GM12878 (cell line): ENCODE results near the gene RPL3. TPM values are rescaled to one million over a fixed set of nuclear protein-coding genes. Genes with fewer than 3 reads are reported as not detected.

Source experiments
- ATAC-seq: fragments of 200-7000 bp; cut with Tn5 transposase; 3 replicates; pipeline ENCODE4 v1.9.1; 2020; ENCODE audit warnings: mild to moderate bottlenecking, moderate library complexity
- BruUV-seq: library from RNA; stranded (reverse); fragments of 400-500 nt; replicated peaks from 2 replicates; lab custom pipeline; 2021; lab: Mats Ljungman, UMichigan
- CTCF ChIA-PET: fragments of 300-600 bp; sonication (Branson Sonifier 250); formaldehyde crosslinking; extraction: SDS; loops from one replicate; lab custom pipeline; 2021; ENCODE audit warnings: inconsistent platforms; lab: Yijun Ruan, JAX
- POLR2A ChIA-PET: fragments of 350-600 bp; formaldehyde crosslinking; extraction: SDS; loops from one replicate; lab custom pipeline; 2021; ENCODE audit warnings: inconsistent platforms; lab: Charles Lee
- RAD21 ChIA-PET: fragments of 300-600 bp; sonication (Branson Sonifier 250); formaldehyde crosslinking; loops from one replicate; lab custom pipeline; 2023; ENCODE audit warnings: antibody characterized with exemption; ENCODE audit not compliant: unreplicated experiment; lab: Charles Lee
- SMC1A ChIA-PET: fragments of 300-600 bp; sonication (Branson Sonifier 250); formaldehyde crosslinking; loops from one replicate; lab custom pipeline; 2023; ENCODE audit not compliant: unreplicated experiment, uncharacterized antibody; lab: Charles Lee
- DNase-seq: peaks from one replicate; pipeline ENCODE4 v3.0.0-alpha.2; 2011; ENCODE audit warnings: low read depth, low spot score
- FAIRE-seq: peaks from 3 replicates; lab custom pipeline; 2011; peaks lifted over from hg19 to GRCh38; lab: Jason Lieb, UNC
- H2AFZ ChIP-seq: 2 replicates; pipeline ENCODE4 v1.6.0; 2011; ENCODE audit warnings: low read depth, low read length, control low read depth; ENCODE audit not compliant: control insufficient read depth
- H3K27ac ChIP-seq: 2 replicates; pipeline ENCODE4 v1.5.1; 2011; ENCODE audit warnings: control low read depth; ENCODE audit not compliant: control insufficient read depth, insufficient read depth
- H3K27me3 ChIP-seq, 2 experiments: replicated peaks in 1 of 2; 2 replicates each; pipeline versions ENCODE4 v1.6.0 to v1.6.1; 2011; ENCODE audit warnings: low read length in 1 of 2; ENCODE audit not compliant: control insufficient read depth in 2 of 2, insufficient read depth in 2 of 2
- H3K36me3 ChIP-seq, 2 experiments: 2 replicates each; pipeline ENCODE4 v1.5.1; 2011; ENCODE audit warnings: low read length in 1 of 2; ENCODE audit not compliant: control insufficient read depth in 2 of 2, insufficient read depth in 2 of 2
- H3K4me1 ChIP-seq: 2 replicates; pipeline ENCODE4 v1.6.1; 2011; ENCODE audit warnings: mild to moderate bottlenecking, low read length, moderate library complexity, mixed read lengths; ENCODE audit not compliant: control insufficient read depth, insufficient read depth
- H3K4me2 ChIP-seq: 2 replicates; pipeline ENCODE4 v1.6.0; 2011; ENCODE audit warnings: control low read depth; ENCODE audit not compliant: control insufficient read depth, insufficient read depth
- H3K4me3 ChIP-seq: fragments of 200-600 bp; sonication (generic); 2 replicates; pipeline ENCODE4 v1.5.1; 2016
- H3K79me2 ChIP-seq: 2 replicates; pipeline ENCODE4 v1.6.0; 2011; ENCODE audit warnings: low read length; ENCODE audit not compliant: control insufficient read depth, insufficient read depth
- H3K9ac ChIP-seq: 2 replicates; pipeline ENCODE4 v1.8.0; 2011; ENCODE audit warnings: low read length, control low read depth, mixed read lengths; ENCODE audit not compliant: control insufficient read depth, insufficient read depth
- H3K9me3 ChIP-seq: replicated peaks from 3 replicates; pipeline ENCODE4 v1.5.1; 2011; ENCODE audit warnings: mild to moderate bottlenecking, low read length; ENCODE audit not compliant: control insufficient read depth, insufficient read depth
- H4K20me1 ChIP-seq: 2 replicates; pipeline ENCODE4 v1.6.0; 2011; ENCODE audit not compliant: control insufficient read depth, insufficient read depth
- BCL11A ChIP-seq: IDR thresholded peaks from 2 replicates; pipeline ENCODE4 v1.6.1; 2011; ENCODE audit warnings: low read depth, low read length
- CBX3 ChIP-seq: fragments of 200-600 bp; sonication (generic); IDR thresholded peaks from 2 replicates; pipeline ENCODE4 v1.6.1; 2016; ENCODE audit warnings: low read depth, borderline replicate concordance
- CBX5 ChIP-seq: sonication (generic); IDR thresholded peaks from 2 replicates; pipeline ENCODE4 v1.6.1; 2016; ENCODE audit warnings: low read depth, moderate library complexity, mild to moderate bottlenecking, inconsistent platforms
- GABPA ChIP-seq: IDR thresholded peaks from 2 replicates; pipeline ENCODE4 v1.6.1; 2014; ENCODE audit warnings: antibody characterized with exemption, low read depth, mild to moderate bottlenecking, inconsistent platforms
- IRF5 ChIP-seq: fragments of 450-650 bp; IDR thresholded peaks from 2 replicates; pipeline ENCODE4 v1.6.1; 2017; ENCODE audit warnings: borderline replicate concordance
- PBX3 ChIP-seq: IDR thresholded peaks from 2 replicates; pipeline ENCODE4 v1.6.1; 2011; ENCODE audit warnings: mild to moderate bottlenecking, low read depth, low read length, moderate library complexity; ENCODE audit not compliant: insufficient replicate concordance
- RBBP5 ChIP-seq: fragments of 200-600 bp; sonication (generic); conservative IDR thresholded peaks from 2 replicates; pipeline ENCODE4 v1.6.1; 2016
- RCOR1 ChIP-seq: conservative IDR thresholded peaks from 2 replicates; pipeline ENCODE4 v1.6.1; 2012; ENCODE audit warnings: low read depth, low read length, improper control_type of control experiment
- RELA ChIP-seq: fragments of 450-650 bp; IDR thresholded peaks from 2 replicates; pipeline ENCODE4 v1.8.0; 2014; ENCODE audit warnings: borderline replicate concordance; ENCODE audit not compliant: partially characterized antibody
- RUNX3 ChIP-seq: IDR thresholded peaks from 2 replicates; pipeline ENCODE4 v1.6.1; 2012; ENCODE audit warnings: low read length, inconsistent platforms
- SIN3A ChIP-seq: IDR thresholded peaks from 2 replicates; pipeline ENCODE4 v1.6.1; 2012; ENCODE audit warnings: low read depth, low read length, improper control_type of control experiment
- ZBED1 ChIP-seq: IDR thresholded peaks from 2 replicates; pipeline ENCODE4 v1.6.1; 2016; ENCODE audit warnings: borderline replicate concordance
- ZBTB11 ChIP-seq: fragments of 450-650 bp; formaldehyde crosslinking; IDR thresholded peaks from 2 replicates; pipeline ENCODE4 v1.5.0; 2022; ENCODE audit warnings: mild to moderate bottlenecking, missing genetic modification characterization
- ZNF207 ChIP-seq: fragments of 450-650 bp; IDR thresholded peaks from 2 replicates; pipeline ENCODE4 v1.6.1; 2014; ENCODE audit warnings: antibody characterized with exemption, mild to moderate bottlenecking, borderline replicate concordance
- WGBS: methylation state at CpG from one replicate; pipeline ENCODE4 v1.1.6; 2016; ENCODE audit warnings: low lambda C conversion rate; ENCODE audit not compliant: insufficient replicate concordance, insufficient coverage; ENCODE audit errors: missing lambda C conversion rate; 5-methylcytosine and 5-hydroxymethylcytosine counted together
- in situ Hi-C: fragments of 300-500 bp; cut with MboI; formaldehyde crosslinking; loops from 9 replicates; pipeline ENCODE4 v1.14.3; 2018; ENCODE audit warnings: mixed read lengths
- intact Hi-C: fragments of 100-400 bp; cut with micrococcal nuclease; formaldehyde crosslinking; loops from one replicate; pipeline ENCODE4 v1.14.2; 2022; ENCODE audit not compliant: unreplicated experiment
- polyA plus RNA-seq, 11 experiments: library from polyadenylated mRNA; depleted of rRNA in 4 of 11; unstranded in 6 of 11; stranded (reverse) in 5 of 11; fragments of >200 nt; fragmentation: Nextera tagmentation in 4 of 11; fragmentation: Illumina TruSeq in 1 of 11; extraction: Ambion mirVana in 4 of 11; extraction: Trizol in 1 of 11; gene quantifications; 1 replicate in 1 of 11; 2 replicates in 10 of 11; pipeline versions ENCODE4 v1.2.1 to v1.2.3, GENCODE V29; 2011 to 2016; ENCODE audit warnings: inconsistent platforms in 2 of 11, missing spikeins in 2 of 11, low read depth in 1 of 11
- total RNA-seq, 4 experiments: library from RNA; depleted of rRNA in 3 of 4; stranded (reverse); fragments of >200 nt in 3 of 4; fragmentation: Illumina TruSeq in 1 of 4; extraction: Trizol in 1 of 4; gene quantifications; 2 replicates each; pipeline versions ENCODE4 v1.2.1 to v1.2.3, GENCODE V29; 2013 to 2021

The RPL3 gene
- total and polyA plus RNA-seq, 10 of the 15 experiments (the other 5 are each of a cell fraction or from before 2014, with no cell fraction given), result 1,534 to 6,791 (median 3,992) TPM

DNA sequence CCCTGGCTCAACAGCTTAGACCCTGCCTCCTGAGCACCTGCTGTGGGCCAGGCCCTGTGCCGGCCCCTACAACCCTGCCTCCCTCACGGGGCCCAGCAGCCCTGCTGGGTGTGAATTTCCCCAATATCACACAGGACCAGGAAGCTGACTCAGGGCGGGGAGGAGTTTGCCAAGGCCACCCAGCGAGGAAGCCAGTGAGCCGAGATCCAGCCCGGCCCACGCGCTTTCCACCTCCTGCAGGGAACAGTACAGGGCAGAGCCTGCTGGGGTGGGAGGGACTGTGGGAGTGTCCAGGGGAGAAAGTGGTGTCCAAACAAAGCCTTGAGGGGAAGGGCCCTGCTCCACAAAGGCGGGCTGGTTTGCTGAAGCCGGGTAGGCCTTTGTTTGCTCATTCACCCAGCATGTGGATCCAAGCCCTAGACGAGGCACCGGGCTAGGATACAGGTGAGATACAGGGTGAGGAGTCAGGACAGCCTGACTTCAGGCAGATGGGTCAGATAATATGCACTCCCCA lies 26.8 kb downstream of the RPL3 start:
- Histone ChIP-seq H3K27me3 (no peaks in the 10 kb centered on the region), H3K4me1 (peaks cover 4% of the 10 kb centered on the region; the same call in 1 of the 2 replicates), H3K27ac (no peak overlapping the region), H4K20me1 (no peaks in the 10 kb centered on the region), H3K4me2 (no peak overlapping the region), H3K4me3 (no peak overlapping the region), H3K9ac (no peak overlapping the region), H3K36me3 (no peaks in the 10 kb centered on the region), H3K9me3 (no peaks in the 10 kb centered on the region), H3K79me2 (no peaks in the 10 kb centered on the region), H2AFZ (no peak overlapping the region)
- RAD21 ChIA-PET, result no interaction called here
- in situ Hi-C loops, result no loop called here
- intact Hi-C loops, result no loop called here
- no peak for ATAC-seq
- no peak for FAIRE-seq
- CTCF ChIA-PET, result no interaction called here
- TF ChIP-seq RELA, result no peak
- no peak for TF ChIP-seq RCOR1
- TF ChIP-seq CBX3, result no peak
- TF ChIP-seq ZNF207, result no peak
- no peak for TF ChIP-seq RBBP5
- TF ChIP-seq BCL11A, result no peak
- no peak for TF ChIP-seq PBX3
- TF ChIP-seq ZBTB11 (CRISPR knock-in tag), result no peak
- TF ChIP-seq CBX5, result no peak
- no peak for TF ChIP-seq GABPA
- TF ChIP-seq SIN3A, result no peak
- no peak for TF ChIP-seq RUNX3
- no peak for TF ChIP-seq ZBED1
- no peak for TF ChIP-seq IRF5
- POLR2A ChIA-PET, result no interaction called here
- no peak for DNase-seq
- 38% methylated on average over 9 of the region's 12 CpGs for WGBS
- SMC1A ChIA-PET, result no interaction called here
- BruUV-seq, result no TSS peak
